Neural progenitor cell (in vitro differentiated cells): Measurements from ENCODE around the gene SLC35F3.

Experiments
- CTCF ChIP-seq: fragments of 200-600 bp; sonication (generic); IDR thresholded peaks from 2 replicates; pipeline ENCODE4 v1.5.1; 2017; ENCODE audit warnings: antibody characterized with exemption, mild to moderate bottlenecking
- EZH2 ChIP-seq: fragments of 200-600 bp; sonication (generic); IDR thresholded peaks from 2 replicates; pipeline ENCODE4 v1.6.1; 2017; ENCODE audit warnings: antibody characterized with exemption, mild to moderate bottlenecking, moderate library complexity
- EZH2phosphoT487 ChIP-seq: fragments of 200-600 bp; sonication (generic); IDR thresholded peaks from 2 replicates; pipeline ENCODE4 v1.6.1; 2017; ENCODE audit warnings: antibody characterized with exemption

GRCh38 chr1:234265861-234266260, 361.4 kb downstream of the SLC35F3 start:
- TF ChIP-seq CTCF (no peak), EZH2phosphoT487 (no peak), EZH2 (no peak)
